ENCODE results near the gene PRRG2. TPM values are rescaled to one million over a fixed set of nuclear protein-coding genes. Genes with fewer than 3 reads are reported as not detected.

Gene PRRG2
- total RNA-seq, 1 donor = 0.27 TPM

DNA sequence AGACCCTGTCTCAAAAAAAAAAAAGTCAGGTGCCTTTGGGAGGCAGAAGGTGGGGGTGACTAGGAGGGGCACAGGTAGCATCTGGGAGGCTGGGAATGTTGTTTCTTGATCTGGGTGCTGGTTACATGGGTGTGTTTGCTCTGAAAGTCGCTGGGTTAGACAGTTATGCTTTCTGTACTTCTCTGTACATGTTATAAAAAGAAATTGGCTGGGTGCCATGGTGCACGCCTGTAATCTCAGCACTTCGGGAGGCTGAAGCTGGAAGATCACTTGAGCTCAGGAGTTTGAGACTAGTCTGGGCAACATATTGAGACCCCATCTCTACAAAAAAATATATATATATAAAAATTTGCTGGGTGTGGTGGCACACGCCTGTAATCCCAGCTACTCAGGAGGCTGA is 15.9 kb upstream of the PRRG2 start:
- TF ChIP-seq, protein P1, sequence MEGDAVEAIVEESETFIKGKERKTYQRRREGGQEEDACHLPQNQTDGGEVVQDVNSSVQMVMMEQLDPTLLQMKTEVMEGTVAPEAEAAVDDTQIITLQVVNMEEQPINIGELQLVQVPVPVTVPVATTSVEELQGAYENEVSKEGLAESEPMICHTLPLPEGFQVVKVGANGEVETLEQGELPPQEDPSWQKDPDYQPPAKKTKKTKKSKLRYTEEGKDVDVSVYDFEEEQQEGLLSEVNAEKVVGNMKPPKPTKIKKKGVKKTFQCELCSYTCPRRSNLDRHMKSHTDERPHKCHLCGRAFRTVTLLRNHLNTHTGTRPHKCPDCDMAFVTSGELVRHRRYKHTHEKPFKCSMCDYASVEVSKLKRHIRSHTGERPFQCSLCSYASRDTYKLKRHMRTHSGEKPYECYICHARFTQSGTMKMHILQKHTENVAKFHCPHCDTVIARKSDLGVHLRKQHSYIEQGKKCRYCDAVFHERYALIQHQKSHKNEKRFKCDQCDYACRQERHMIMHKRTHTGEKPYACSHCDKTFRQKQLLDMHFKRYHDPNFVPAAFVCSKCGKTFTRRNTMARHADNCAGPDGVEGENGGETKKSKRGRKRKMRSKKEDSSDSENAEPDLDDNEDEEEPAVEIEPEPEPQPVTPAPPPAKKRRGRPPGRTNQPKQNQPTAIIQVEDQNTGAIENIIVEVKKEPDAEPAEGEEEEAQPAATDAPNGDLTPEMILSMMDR (IDR thresholded peaks at IDR 0.05; ENCODE audit: insufficient read depth, low read length) = no peak
- peak; percentile 52 for DNase-seq (ENCODE audit: low read depth)
- H3K4me3 ChIP-seq (ENCODE audit: low read depth, low read length) = no peak overlapping the region

DNA sequence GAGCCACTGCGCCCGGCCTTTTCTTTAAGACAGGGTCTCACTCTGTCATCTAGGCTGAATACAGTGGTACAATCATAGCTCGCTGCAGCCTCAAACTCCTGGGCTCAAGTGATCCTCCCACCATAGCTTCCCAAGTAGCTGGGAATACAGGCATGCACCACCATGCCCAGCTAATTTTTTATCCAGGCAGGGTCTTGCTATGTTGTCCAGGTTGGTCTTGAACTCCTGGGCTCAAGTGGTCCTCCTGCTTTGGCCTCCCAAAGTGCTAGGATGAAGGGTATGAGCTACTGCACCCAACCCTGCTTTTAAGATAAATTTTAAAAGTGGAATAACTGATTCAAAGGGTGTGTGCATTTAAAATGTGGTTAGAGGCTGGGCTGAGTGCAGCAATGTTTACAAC is 14.8 kb upstream of the PRRG2 start:
- DNase-seq (ENCODE audit: low read depth) = no peak
- H3K4me3 ChIP-seq (ENCODE audit: low read depth, low read length) = no peak overlapping the region
- TF ChIP-seq, protein P1 (IDR thresholded peaks at IDR 0.05; ENCODE audit: insufficient read depth, low read length) = no peak

DNA sequence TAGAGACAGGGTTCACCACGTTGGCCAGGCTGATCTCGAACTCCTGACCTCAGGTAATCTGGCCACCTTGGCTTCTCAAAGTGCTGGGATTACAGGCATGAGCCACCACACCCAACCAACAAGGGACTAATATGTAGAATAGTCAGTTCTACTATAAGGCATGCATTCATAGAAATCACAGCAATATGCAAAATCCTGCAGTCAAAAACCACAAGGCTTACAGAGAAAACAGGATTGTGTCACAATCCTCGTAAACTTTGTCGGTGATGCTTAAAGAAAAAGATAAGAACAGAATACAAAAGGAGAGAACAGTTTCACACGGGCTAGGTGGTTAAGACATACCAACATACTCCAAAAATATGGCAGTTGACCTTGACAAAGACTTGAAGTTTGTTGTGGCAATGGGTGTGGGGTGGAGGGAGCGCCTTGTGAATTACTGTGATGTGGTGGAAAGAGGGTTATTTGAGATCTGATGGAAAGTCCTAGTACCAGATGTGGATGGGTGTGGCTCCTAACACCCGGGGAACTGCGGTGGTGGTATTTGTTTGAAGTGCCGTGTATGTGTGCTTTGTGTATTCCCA is 13.2 kb upstream of the PRRG2 start:
- no peak overlapping the region for H3K4me3 ChIP-seq (ENCODE audit: low read depth, low read length)
- peak; percentile 61 for DNase-seq (ENCODE audit: low read depth)
- TF ChIP-seq, protein P1 (IDR thresholded peaks at IDR 0.05; ENCODE audit: insufficient read depth, low read length) = no peak

DNA sequence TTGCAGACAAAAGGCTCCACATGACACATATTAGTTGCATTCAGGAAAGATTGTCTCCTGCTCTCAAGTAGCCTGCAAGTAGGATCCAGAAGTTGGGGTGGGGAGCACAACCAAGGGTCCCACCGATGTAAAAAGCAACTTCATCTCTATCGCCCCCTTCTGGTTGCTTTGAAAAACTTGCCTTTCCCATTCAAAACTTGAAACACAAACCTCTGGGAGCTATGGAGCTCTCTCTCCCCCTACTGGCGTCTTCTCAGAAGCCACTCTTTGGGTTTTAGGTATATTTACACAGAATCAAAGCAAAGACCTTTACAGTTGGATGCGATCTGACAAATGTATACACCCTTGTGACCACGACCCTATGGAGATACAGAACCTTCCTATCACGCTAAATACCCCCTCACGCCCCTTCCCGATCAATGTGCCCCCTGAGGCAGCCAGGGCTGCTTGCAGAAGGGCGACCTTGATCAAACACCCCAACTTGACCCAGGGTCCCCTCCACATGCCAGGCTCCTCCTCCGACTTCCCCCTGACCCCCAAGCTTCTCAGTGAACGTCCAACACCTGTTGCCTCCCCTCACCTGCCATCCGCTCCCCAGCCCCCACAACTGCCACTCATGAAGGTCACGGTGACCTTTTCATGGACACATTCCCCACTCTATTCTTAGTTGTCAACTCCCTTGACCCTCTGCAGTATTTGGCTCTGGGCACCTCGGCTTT is 10.8 kb upstream of the PRRG2 start:
- no peak overlapping the region for H3K4me3 ChIP-seq (ENCODE audit: low read depth, low read length)
- peak; percentile 92 for DNase-seq (ENCODE audit: low read depth)
- TF ChIP-seq, protein P1 (IDR thresholded peaks at IDR 0.05; ENCODE audit: insufficient read depth, low read length) = peak; percentile 99

DNA sequence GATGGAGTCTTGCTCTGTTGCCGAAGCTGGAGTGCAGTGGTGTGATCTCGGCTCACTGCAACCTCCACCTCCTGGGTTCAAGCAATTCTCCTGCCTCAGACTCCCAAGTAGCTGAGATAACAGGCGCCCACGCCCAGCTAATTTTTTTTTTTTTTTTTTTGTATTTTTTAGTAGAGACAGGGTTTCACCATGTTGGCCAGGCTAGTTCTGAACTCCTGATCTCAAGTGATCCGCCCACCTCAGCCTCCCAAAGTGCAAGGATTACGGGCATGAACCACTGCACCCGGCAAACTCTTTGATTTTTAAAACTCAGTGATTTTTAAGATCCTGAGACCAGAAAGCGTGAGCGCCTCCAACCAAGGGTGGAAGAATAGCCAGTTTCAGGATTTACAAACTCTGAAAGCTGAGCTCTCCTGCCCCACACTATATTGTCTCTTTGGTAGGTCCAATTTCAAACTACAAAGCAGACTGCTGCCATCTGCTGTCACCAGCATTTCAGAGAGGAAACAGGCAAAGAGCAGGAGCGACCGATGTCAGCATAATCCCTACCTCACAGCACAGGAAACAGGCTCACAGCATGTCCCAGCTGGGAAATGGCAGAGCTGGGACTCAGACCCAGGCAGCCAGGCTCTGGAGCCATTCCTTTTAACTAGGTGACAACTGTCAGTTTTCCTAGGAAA is 10.0 kb upstream of the PRRG2 start:
- TF ChIP-seq, protein P1 (IDR thresholded peaks at IDR 0.05; ENCODE audit: insufficient read depth, low read length) = no peak
- DNase-seq (ENCODE audit: low read depth) = no peak
- no peak overlapping the region for H3K4me3 ChIP-seq (ENCODE audit: low read depth, low read length)

DNA sequence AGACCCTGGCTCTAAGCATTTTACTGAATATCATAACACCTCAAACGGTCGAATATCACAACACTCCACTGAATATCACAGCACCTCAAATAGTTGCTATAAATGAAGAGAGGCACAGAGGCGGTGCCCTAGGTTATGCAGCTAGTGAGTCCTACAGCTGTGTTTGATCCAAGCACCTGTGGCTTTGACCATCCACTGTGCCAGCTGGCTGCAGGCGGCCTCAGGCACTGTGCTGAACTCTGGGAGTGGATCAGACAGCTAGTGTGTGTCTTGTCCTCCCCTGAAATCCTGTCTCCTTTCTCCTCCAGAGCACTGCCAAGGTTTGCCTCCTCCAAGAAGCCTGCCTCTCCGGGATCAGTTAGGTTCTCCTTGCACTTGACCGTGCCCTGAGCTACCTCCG is 8.1 kb upstream of the PRRG2 start:
- TF ChIP-seq, protein P1 (IDR thresholded peaks at IDR 0.05; ENCODE audit: insufficient read depth, low read length) = no peak
- H3K4me3 ChIP-seq (ENCODE audit: low read depth, low read length) = no peak overlapping the region
- DNase-seq (ENCODE audit: low read depth) = no peak
